GM12874 (cell line): ENCODE results near the gene ATG2B.

Experiments used
- CTCF ChIP-seq: IDR thresholded peaks from 2 replicates; pipeline ENCODE4 v1.5.1; 2011; ENCODE audit warnings: low read depth, mild to moderate bottlenecking, control low read depth, low read length, moderate library complexity; ENCODE audit not compliant: insufficient read depth

The ATG2B gene

GRCh38 chr14:96403409-96403808 lies 40.3 kb upstream of the ATG2B start:
- no peak for TF ChIP-seq CTCF

DNA sequence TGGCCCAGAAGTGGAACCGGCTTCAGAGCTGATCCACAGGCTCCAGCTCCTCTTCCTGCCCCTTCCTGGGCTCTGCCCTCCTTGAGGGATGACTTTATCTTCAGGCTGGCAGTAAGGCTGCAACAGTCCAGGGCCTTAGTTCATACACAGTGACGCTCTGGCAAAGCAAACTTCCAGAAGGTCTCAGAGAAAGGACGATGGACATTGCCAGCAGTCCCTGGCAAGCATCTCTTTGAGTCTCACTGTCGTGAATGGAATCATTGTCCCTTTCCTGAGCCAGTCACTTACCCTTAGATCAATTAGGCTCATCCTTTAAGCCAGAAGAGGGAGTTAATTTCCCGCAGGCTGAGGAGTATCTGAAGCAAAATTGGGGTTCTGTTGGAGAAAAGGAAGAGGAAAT lies 37.4 kb upstream of the ATG2B start:
- TF ChIP-seq CTCF, result no peak

DNA sequence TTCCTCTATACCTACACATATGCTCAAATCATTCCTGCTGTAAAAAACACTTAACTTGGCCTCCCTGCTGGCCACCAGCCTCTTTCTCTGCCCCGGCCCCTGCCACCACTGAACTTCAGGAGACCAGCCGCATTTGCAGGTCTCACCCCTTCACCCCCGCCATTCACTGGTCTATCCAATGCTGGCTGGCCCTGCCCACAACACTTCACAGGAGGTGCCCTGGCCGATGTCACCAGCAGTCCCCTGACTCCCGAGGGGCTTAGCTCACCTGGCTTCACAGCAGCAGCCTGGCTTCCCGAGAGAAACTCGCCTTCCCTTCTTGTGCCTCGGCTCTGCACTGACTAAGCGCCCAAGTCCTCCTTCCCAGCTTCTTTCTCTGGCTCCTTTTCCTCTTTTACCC lies 36.3 kb upstream of the ATG2B start:
- no peak for TF ChIP-seq CTCF

GRCh38 chr14:96398921-96399320 lies 35.8 kb upstream of the ATG2B start:
- no peak for TF ChIP-seq CTCF

- TF ChIP-seq CTCF, result no peak
These were observed 35.3 kb upstream of the ATG2B start for GRCh38 chr14:96398432-96398831.

DNA sequence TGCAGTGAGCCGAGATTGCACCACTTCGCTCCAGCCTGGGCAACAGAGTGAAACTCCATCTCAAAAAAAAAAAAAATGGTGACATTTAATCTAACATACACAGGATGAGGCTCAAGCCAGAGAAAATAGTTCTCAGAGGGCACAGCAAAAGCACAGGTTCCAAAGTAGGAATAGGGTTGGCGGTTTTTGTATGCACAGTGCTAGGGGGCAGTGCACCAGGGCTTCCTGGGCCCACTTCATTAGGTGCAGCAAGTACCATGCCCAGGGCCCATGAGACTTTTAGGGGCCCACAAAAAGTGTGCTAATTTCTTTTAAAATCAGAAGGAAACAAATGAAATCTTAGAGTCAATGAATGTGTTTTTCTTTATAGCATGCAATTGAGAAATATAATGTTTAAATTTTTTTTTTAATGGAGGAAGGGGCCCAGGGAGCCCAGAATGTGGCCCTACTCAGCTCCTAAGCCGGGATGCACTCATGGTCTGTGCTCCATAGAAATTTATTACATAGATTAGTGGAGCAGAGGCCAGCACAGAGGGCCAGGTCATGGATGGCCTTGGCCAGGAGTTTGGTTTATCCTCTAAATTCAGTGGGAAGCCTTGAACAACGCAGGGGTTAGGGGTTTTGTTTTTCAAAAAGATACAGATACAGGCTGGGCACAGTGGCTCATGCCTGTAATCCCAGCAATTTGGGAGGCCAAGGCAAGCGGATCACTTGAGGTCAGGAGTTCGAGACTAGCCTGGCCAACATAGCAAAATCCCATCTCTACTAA lies 31.1 kb upstream of the ATG2B start:
- no peak for TF ChIP-seq CTCF

- TF ChIP-seq CTCF, result no peak
These were observed 30.0 kb upstream of the ATG2B start for GRCh38 chr14:96393071-96393691.
